Vagina (tissue), 2 donors: ENCODE data around the gene GTF2IRD1.

Source experiments
- CTCF ChIP-seq, 3 experiments: fragments of 450-650 bp in 2 of 3; fragments of 200-600 bp in 1 of 3; sonication (generic) in 1 of 3; IDR thresholded peaks; one replicate each; pipeline ENCODE4 v1.5.1; 2017 to 2019; ENCODE audit warnings: antibody characterized with exemption in 3 of 3, mild to moderate bottlenecking in 2 of 3, moderate library complexity in 2 of 3
- POLR2A ChIP-seq, 2 donors: fragments of 450-650 bp; IDR thresholded peaks; one replicate each; pipeline ENCODE4 v1.6.1; 2017; ENCODE audit warnings: antibody characterized with exemption in 2 of 2, mild to moderate bottlenecking in 2 of 2, moderate library complexity in 2 of 2

- TF ChIP-seq CTCF (IDR thresholded peaks at IDR 0.05): no peak
- TF ChIP-seq POLR2A (IDR thresholded peaks at IDR 0.05): no peak
Observed at GRCh38 chr7:74428023-74428422, 25.7 kb upstream of the GTF2IRD1 start.
